PC-3 (cell line): Measurements from ENCODE around the gene ZCCHC12. TPM values are rescaled to one million over a fixed set of nuclear protein-coding genes. Genes with fewer than 3 reads are reported as not detected.
A peak's percentile ranks its signal among the peaks of the same experiment; 100 is the strongest.

Experiments
- ATAC-seq: fragments of 200-7000 bp; cut with Tn5 transposase; 2 replicates; pipeline ENCODE4 v1.9.1; 2020; ENCODE audit warnings: mild to moderate bottlenecking, moderate library complexity
- BruUV-seq: library from RNA; stranded (reverse); fragments of 400-500 nt; replicated peaks from 2 replicates; lab custom pipeline; 2021; lab: Mats Ljungman, UMichigan
- CTCF ChIA-PET: fragments of 300-600 bp; sonication (Branson Sonifier 250); formaldehyde crosslinking; loops from one replicate; lab custom pipeline; 2022; ENCODE audit warnings: antibody characterized with exemption; lab: Charles Lee
- POLR2A ChIA-PET: fragments of 300-600 bp; sonication (Branson Sonifier 250); formaldehyde crosslinking; loops from one replicate; lab custom pipeline; 2022; ENCODE audit warnings: antibody characterized with exemption; ENCODE audit not compliant: unreplicated experiment; lab: Charles Lee
- DNase-seq: peaks from one replicate; pipeline ENCODE4 v3.0.0-alpha.2; 2015
- H2AFZ ChIP-seq: fragments of 300-600 bp; sonication (generic); 2 replicates; pipeline ENCODE4 v1.6.0; 2016; ENCODE audit warnings: antibody characterized with exemption, low read length
- H3F3A ChIP-seq: fragments of 300-600 bp; sonication (generic); one replicate; pipeline ENCODE4 v1.6.0; 2017; ENCODE audit warnings: antibody characterized with exemption, low read length, control low read depth, mild to moderate bottlenecking; ENCODE audit not compliant: unreplicated experiment
- H3K27ac ChIP-seq: fragments of 300-600 bp; sonication (generic); 2 replicates; pipeline ENCODE4 v1.5.1; 2016; ENCODE audit warnings: mild to moderate bottlenecking, low read length
- H3K27me3 ChIP-seq: fragments of 300-600 bp; sonication (generic); 2 replicates; pipeline ENCODE4 v1.6.1; 2016; ENCODE audit warnings: low read length, mixed read lengths
- H3K36me3 ChIP-seq: fragments of 300-600 bp; sonication (generic); 2 replicates; pipeline ENCODE4 v1.6.1; 2016; ENCODE audit warnings: low read depth, mixed run types, low read length, mixed read lengths
- H3K4me1 ChIP-seq: fragments of 300-600 bp; sonication (generic); 2 replicates; pipeline ENCODE4 v1.5.1; 2016; ENCODE audit warnings: low read length; ENCODE audit not compliant: insufficient read depth
- H3K4me2 ChIP-seq: fragments of 300-600 bp; sonication (generic); 2 replicates; pipeline ENCODE4 v1.6.0; 2016; ENCODE audit warnings: low read length
- H3K4me3 ChIP-seq: fragments of 300-600 bp; sonication (generic); 2 replicates; pipeline ENCODE4 v1.5.1; 2016; ENCODE audit warnings: mild to moderate bottlenecking, low read length, mixed read lengths
- H3K79me2 ChIP-seq: fragments of 300-600 bp; sonication (generic); 2 replicates; pipeline ENCODE4 v1.6.1; 2017; ENCODE audit warnings: low read length, mixed read lengths
- H3K9ac ChIP-seq: fragments of 300-600 bp; sonication (generic); 2 replicates; pipeline ENCODE4 v1.6.0; 2016; ENCODE audit warnings: mild to moderate bottlenecking, low read length
- H3K9me2 ChIP-seq: fragments of 300-600 bp; sonication (generic); replicated peaks from 2 replicates; pipeline ENCODE4 v1.6.1; 2016; ENCODE audit warnings: mixed run types, low read length, mixed read lengths
- H3K9me3 ChIP-seq: fragments of 300-600 bp; sonication (generic); 2 replicates; pipeline ENCODE4 v1.6.1; 2016; ENCODE audit warnings: low read length, mixed read lengths
- H4K20me1 ChIP-seq: fragments of 300-600 bp; sonication (generic); 2 replicates; pipeline ENCODE4 v1.6.1; 2016; ENCODE audit warnings: low read length, mixed read lengths
- CTCF ChIP-seq: fragments of 300-600 bp; sonication (generic); conservative IDR thresholded peaks from 2 replicates; pipeline ENCODE4 v1.5.1; 2017; ENCODE audit warnings: antibody characterized with exemption, low read depth, mild to moderate bottlenecking, low read length
- EZH2 ChIP-seq: fragments of 300-600 bp; sonication (generic); IDR thresholded peaks from one replicate; pipeline ENCODE4 v1.6.1; 2017; ENCODE audit warnings: antibody characterized with exemption, mild to moderate bottlenecking, low read length; ENCODE audit not compliant: unreplicated experiment
- EZH2phosphoT487 ChIP-seq: fragments of 300-600 bp; sonication (generic); IDR thresholded peaks from 2 replicates; pipeline ENCODE4 v1.6.1; 2018; ENCODE audit warnings: mild to moderate bottlenecking, antibody characterized with exemption, low read length, borderline replicate concordance
- intact Hi-C: fragments of 100-400 bp; cut with micrococcal nuclease; formaldehyde crosslinking; loops from 2 replicates; pipeline ENCODE4 v1.9.0; 2023
- total RNA-seq: library from RNA; depleted of rRNA; stranded (reverse); fragments of >200 nt; gene quantifications from 2 replicates; pipeline ENCODE4 v1.2.3, GENCODE V29; 2014

The ZCCHC12 gene
- total RNA-seq, 1 experiment from 2014 or later = 0.07 TPM

GRCh38 chrX:118862979-118863378 is 39.4 kb downstream of the ZCCHC12 start:
- no peak overlapping the region for H3K9ac ChIP-seq
- ATAC-seq (no peak), DNase-seq (no peak)
- ChIA-PET CTCF (no interaction called here), POLR2A (no interaction called here)
- no peak overlapping the region for H3K4me2 ChIP-seq
- H3K27me3 ChIP-seq = no peaks in the 10 kb centered on the region
- no peak overlapping the region for H3K4me3 ChIP-seq
- no peaks in the 10 kb centered on the region for H3K9me3 ChIP-seq
- intact Hi-C loops = no loop called here
- H3K4me1 ChIP-seq = peaks cover 22% of the 10 kb centered on the region
- H3K9me2 ChIP-seq = no peaks in the 10 kb centered on the region
- H2AFZ ChIP-seq = no peak overlapping the region
- H3K79me2 ChIP-seq = no peaks in the 10 kb centered on the region
- no TSS peak for BruUV-seq
- no peak for TF ChIP-seq EZH2
- TF ChIP-seq EZH2phosphoT487 = no peak
- TF ChIP-seq CTCF = no peak
- H3F3A ChIP-seq = no peaks in the 10 kb centered on the region
- H3K36me3 ChIP-seq = no peaks in the 10 kb centered on the region
- H3K27ac ChIP-seq = no peak overlapping the region
- H4K20me1 ChIP-seq = no peaks in the 10 kb centered on the region

GRCh38 chrX:118864063-118864635 is 40.5 kb downstream of the ZCCHC12 start:
- ChIA-PET POLR2A (no interaction called here), CTCF (no interaction called here)
- peak overlapping the region; percentile 37; the same call in 1 of the 2 replicates for H2AFZ ChIP-seq
- DNase-seq = peak; percentile 38
- H3K27me3 ChIP-seq = no peaks in the 10 kb centered on the region
- ATAC-seq = peak; percentile 56
- H3K4me3 ChIP-seq = no peak overlapping the region
- TF ChIP-seq EZH2phosphoT487 = no peak
- TF ChIP-seq EZH2 = no peak
- TF ChIP-seq CTCF = no peak
- no peak overlapping the region; the same call in 1 of the 2 replicates for H3K9ac ChIP-seq
- H3K79me2 ChIP-seq = no peaks in the 10 kb centered on the region
- peaks cover 22% of the 10 kb centered on the region for H3K4me1 ChIP-seq
- intact Hi-C loops = loop anchor here (1.0 kb wide), 1 partner anchor 8 kb away; no protein-coding TSS in a partner anchor
- BruUV-seq = no TSS peak
- no peaks in the 10 kb centered on the region for H3K36me3 ChIP-seq
- no peaks in the 10 kb centered on the region for H4K20me1 ChIP-seq
- no peaks in the 10 kb centered on the region for H3K9me2 ChIP-seq
- H3K4me2 ChIP-seq = peak overlapping the region; percentile 51
- peak overlapping the region; percentile 26 for H3K27ac ChIP-seq
- no peaks in the 10 kb centered on the region for H3F3A ChIP-seq
- H3K9me3 ChIP-seq = no peaks in the 10 kb centered on the region

GRCh38 chrX:118865231-118865630 is 41.6 kb downstream of the ZCCHC12 start:
- POLR2A ChIA-PET = no interaction called here
- TF ChIP-seq EZH2phosphoT487 = no peak
- TF ChIP-seq EZH2 = no peak
- TF ChIP-seq CTCF = no peak
- no peak for DNase-seq
- Histone ChIP-seq H3K27ac (no peak overlapping the region), H3K4me2 (no peak overlapping the region), H3K9me2 (no peaks in the 10 kb centered on the region), H3K4me3 (no peak overlapping the region), H3F3A (no peaks in the 10 kb centered on the region), H2AFZ (no peak overlapping the region), H3K79me2 (no peaks in the 10 kb centered on the region), H4K20me1 (no peaks in the 10 kb centered on the region), H3K36me3 (no peaks in the 10 kb centered on the region), H3K9ac (no peak overlapping the region), H3K27me3 (no peaks in the 10 kb centered on the region), H3K4me1 (peaks cover 22% of the 10 kb centered on the region), H3K9me3 (no peaks in the 10 kb centered on the region)
- intact Hi-C loops = no loop called here
- CTCF ChIA-PET = no interaction called here
- no peak for ATAC-seq
- BruUV-seq = no TSS peak
